ENCODE measurements around the gene TERB1. TPM values are rescaled to one million over a fixed set of nuclear protein-coding genes. Genes with fewer than 3 reads are reported as not detected.
A peak's percentile ranks its signal among the peaks of the same experiment; 100 is the strongest.

The TERB1 gene
- total RNA-seq, 1 donor from 2014 or later = not detected

GRCh38 chr16:66845080-66845410, 43.7 kb upstream of the TERB1 start:
- Histone ChIP-seq H3K9ac (ENCODE audit: low read depth in 1 of 3, low read length in 3 of 3) (peak overlapping the region in 1 of 3 donors; percentile 57), H3K27me3 (ENCODE audit: control insufficient read depth in 3 of 3, insufficient read depth in 3 of 3, low read length in 3 of 3) (peaks cover 21 to 36% (median 31%) of the 10 kb centered on the region in 3 donors), H3K27ac (ENCODE audit: low read depth, low read length) (no peak overlapping the region), H3K9me3 (ENCODE audit: control insufficient read depth in 3 of 3, low read length in 3 of 3) (no peaks in the 10 kb centered on the region), H3K4me1 (ENCODE audit: control insufficient read depth in 3 of 3, insufficient read depth in 3 of 3, low read length in 3 of 3) (peaks cover 9 to 20% (median 14%) of the 10 kb centered on the region in 3 donors), H3K36me3 (ENCODE audit: control insufficient read depth in 3 of 3, insufficient read depth in 3 of 3, low read length in 3 of 3) (no peaks in the 10 kb centered on the region), H3K4me3 (ENCODE audit: low read length in 3 of 3) (peak overlapping the region; percentile 51 to 61 (median 57))

DNA sequence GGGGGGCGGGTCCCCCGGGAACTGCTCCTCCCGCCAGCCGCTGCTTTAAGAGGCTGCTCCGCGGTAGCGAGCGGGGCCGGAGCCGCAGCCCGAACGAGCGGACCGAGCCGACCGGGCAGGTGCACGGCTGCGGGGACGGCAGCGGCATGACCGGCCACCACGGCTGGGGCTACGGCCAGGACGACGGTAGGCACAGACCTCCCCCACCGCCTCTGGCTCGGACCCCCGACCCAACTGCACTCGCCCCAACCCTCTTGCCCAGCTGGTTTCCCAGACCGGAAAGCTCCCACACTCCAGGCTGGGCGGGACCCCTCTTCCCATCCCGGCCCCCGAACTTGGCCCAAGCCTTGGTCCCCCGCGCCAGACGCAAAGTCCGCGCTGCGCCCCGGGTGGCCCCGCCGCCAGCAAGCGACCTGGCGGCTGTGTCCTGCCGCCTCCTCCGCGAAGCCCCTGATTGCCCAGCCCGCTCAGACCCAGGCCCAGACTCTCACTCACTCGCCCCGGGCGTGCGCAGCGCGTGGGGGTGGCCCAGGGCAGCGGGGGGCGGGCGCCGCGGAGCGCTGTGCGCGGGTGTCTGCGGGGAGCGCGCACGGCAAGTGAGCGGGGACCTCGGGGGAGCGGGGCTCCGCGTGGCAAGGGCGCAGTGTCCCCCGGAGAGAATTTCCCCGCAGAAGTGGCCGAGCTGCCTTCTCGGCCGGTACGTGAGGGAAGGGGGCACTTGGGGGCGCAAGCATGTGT, 43.1 kb upstream of the TERB1 start, which contains the start of gene CA7:
Gene CA7 (plus strand): TSS at position 73 of the 738 bp plus-strand sequence. CDS start 74 bp downstream, at position 147.
- Histone ChIP-seq H3K27me3 (ENCODE audit: control insufficient read depth in 3 of 3, insufficient read depth in 3 of 3, low read length in 3 of 3) (peaks cover 21 to 36% (median 31%) of the 10 kb centered on the region in 3 donors), H3K27ac (ENCODE audit: low read depth, low read length) (no peak within 1 kb of the TSS), H3K4me3 (ENCODE audit: low read length in 3 of 3) (peak within 1 kb of the TSS; percentile 51 to 61 (median 57)), H3K9ac (ENCODE audit: low read depth in 1 of 3, low read length in 3 of 3) (peak within 1 kb of the TSS in 1 of 3 donors; percentile 57), H3K36me3 (ENCODE audit: control insufficient read depth in 3 of 3, insufficient read depth in 3 of 3, low read length in 3 of 3) (no peaks in the 10 kb centered on the region), H3K9me3 (ENCODE audit: control insufficient read depth in 3 of 3, low read length in 3 of 3) (no peaks in the 10 kb centered on the region), H3K4me1 (ENCODE audit: control insufficient read depth in 3 of 3, insufficient read depth in 3 of 3, low read length in 3 of 3) (peaks cover 9 to 20% (median 14%) of the 10 kb centered on the region in 3 donors)

- Histone ChIP-seq H3K27me3 (ENCODE audit: control insufficient read depth in 3 of 3, insufficient read depth in 3 of 3, low read length in 3 of 3) (peaks cover 21 to 36% (median 31%) of the 10 kb centered on the region in 3 donors), H3K9ac (ENCODE audit: low read depth in 1 of 3, low read length in 3 of 3) (no peak overlapping the region), H3K4me1 (ENCODE audit: control insufficient read depth in 3 of 3, insufficient read depth in 3 of 3, low read length in 3 of 3) (peaks cover 9 to 20% (median 14%) of the 10 kb centered on the region in 3 donors), H3K27ac (ENCODE audit: low read depth, low read length) (no peak overlapping the region), H3K36me3 (ENCODE audit: control insufficient read depth in 3 of 3, insufficient read depth in 3 of 3, low read length in 3 of 3) (no peaks in the 10 kb centered on the region), H3K9me3 (ENCODE audit: control insufficient read depth in 3 of 3, low read length in 3 of 3) (no peaks in the 10 kb centered on the region), H3K4me3 (ENCODE audit: low read length in 3 of 3) (no peak overlapping the region)
Measured at GRCh38 chr16:66844009-66844341, 42.6 kb upstream of the TERB1 start.

GRCh38 chr16:66843191-66843590, 41.8 kb upstream of the TERB1 start:
- no peak overlapping the region for H3K27ac ChIP-seq (ENCODE audit: low read depth, low read length)
- H3K9me3 ChIP-seq (ENCODE audit: control insufficient read depth in 3 of 3, low read length in 3 of 3) = no peaks in the 10 kb centered on the region
- no peak overlapping the region for H3K4me3 ChIP-seq (ENCODE audit: low read length in 3 of 3)
- H3K9ac ChIP-seq (ENCODE audit: low read depth in 1 of 3, low read length in 3 of 3) = no peak overlapping the region
- H3K4me1 ChIP-seq (ENCODE audit: control insufficient read depth in 3 of 3, insufficient read depth in 3 of 3, low read length in 3 of 3) = peaks cover 9 to 20% (median 14%) of the 10 kb centered on the region in 3 donors
- H3K27me3 ChIP-seq (ENCODE audit: control insufficient read depth in 3 of 3, insufficient read depth in 3 of 3, low read length in 3 of 3) = peaks cover 17 to 36% (median 31%) of the 10 kb centered on the region in 3 donors
- H3K36me3 ChIP-seq (ENCODE audit: control insufficient read depth in 3 of 3, insufficient read depth in 3 of 3, low read length in 3 of 3) = no peaks in the 10 kb centered on the region

GRCh38 chr16:66842765-66843164, 41.4 kb upstream of the TERB1 start:
- Histone ChIP-seq H3K36me3 (ENCODE audit: control insufficient read depth in 3 of 3, insufficient read depth in 3 of 3, low read length in 3 of 3) (no peaks in the 10 kb centered on the region), H3K4me3 (ENCODE audit: low read length in 3 of 3) (no peak overlapping the region), H3K27ac (ENCODE audit: low read depth, low read length) (no peak overlapping the region), H3K4me1 (ENCODE audit: control insufficient read depth in 3 of 3, insufficient read depth in 3 of 3, low read length in 3 of 3) (peaks cover 9 to 20% (median 14%) of the 10 kb centered on the region in 3 donors), H3K9ac (ENCODE audit: low read depth in 1 of 3, low read length in 3 of 3) (no peak overlapping the region), H3K27me3 (ENCODE audit: control insufficient read depth in 3 of 3, insufficient read depth in 3 of 3, low read length in 3 of 3) (peaks cover 17 to 36% (median 31%) of the 10 kb centered on the region in 3 donors), H3K9me3 (ENCODE audit: control insufficient read depth in 3 of 3, low read length in 3 of 3) (no peaks in the 10 kb centered on the region)

DNA sequence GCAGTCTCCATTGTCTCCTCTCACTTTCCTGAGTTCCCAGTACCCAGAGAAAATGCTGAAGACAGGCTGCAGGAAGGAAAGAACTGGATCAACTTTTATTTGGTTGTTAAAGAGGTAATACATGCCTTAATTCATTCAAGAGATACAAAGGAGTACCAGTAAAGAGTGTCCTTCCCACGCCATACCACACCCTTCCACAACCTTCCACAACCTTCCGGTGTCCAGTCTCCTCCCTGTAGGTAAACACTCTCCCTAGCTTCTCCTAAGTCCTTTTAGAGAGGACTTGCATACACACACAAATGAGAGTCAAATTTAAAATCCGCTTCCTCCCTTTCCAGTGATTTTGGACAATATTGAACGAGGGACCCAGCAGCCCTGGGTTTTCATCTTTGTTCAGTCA, 40.0 kb upstream of the TERB1 start:
- peaks cover 17 to 31% (median 26%) of the 10 kb centered on the region in 3 donors for H3K27me3 ChIP-seq (ENCODE audit: control insufficient read depth in 3 of 3, insufficient read depth in 3 of 3, low read length in 3 of 3)
- H3K9ac ChIP-seq (ENCODE audit: low read depth in 1 of 3, low read length in 3 of 3) = no peak overlapping the region
- H3K4me3 ChIP-seq (ENCODE audit: low read length in 3 of 3) = no peak overlapping the region
- no peaks in the 10 kb centered on the region for H3K36me3 ChIP-seq (ENCODE audit: control insufficient read depth in 3 of 3, insufficient read depth in 3 of 3, low read length in 3 of 3)
- no peaks in the 10 kb centered on the region for H3K9me3 ChIP-seq (ENCODE audit: control insufficient read depth in 3 of 3, low read length in 3 of 3)
- H3K27ac ChIP-seq (ENCODE audit: low read depth, low read length) = no peak overlapping the region
- peaks cover 9 to 20% (median 14%) of the 10 kb centered on the region in 3 donors for H3K4me1 ChIP-seq (ENCODE audit: control insufficient read depth in 3 of 3, insufficient read depth in 3 of 3, low read length in 3 of 3)

- Histone ChIP-seq H3K9ac (ENCODE audit: low read depth in 1 of 3, low read length in 3 of 3) (no peak overlapping the region), H3K36me3 (ENCODE audit: control insufficient read depth in 3 of 3, insufficient read depth in 3 of 3, low read length in 3 of 3) (no peaks in the 10 kb centered on the region), H3K27ac (ENCODE audit: low read depth, low read length) (no peak overlapping the region), H3K4me1 (ENCODE audit: control insufficient read depth in 3 of 3, insufficient read depth in 3 of 3, low read length in 3 of 3) (peaks cover 8 to 17% (median 13%) of the 10 kb centered on the region in 3 donors), H3K4me3 (ENCODE audit: low read length in 3 of 3) (no peak overlapping the region), H3K27me3 (ENCODE audit: control insufficient read depth in 3 of 3, insufficient read depth in 3 of 3, low read length in 3 of 3) (peaks cover 17 to 26% (median 22%) of the 10 kb centered on the region in 3 donors), H3K9me3 (ENCODE audit: control insufficient read depth in 3 of 3, low read length in 3 of 3) (no peaks in the 10 kb centered on the region)
Measured at GRCh38 chr16:66840883-66841282, 39.5 kb upstream of the TERB1 start.

DNA sequence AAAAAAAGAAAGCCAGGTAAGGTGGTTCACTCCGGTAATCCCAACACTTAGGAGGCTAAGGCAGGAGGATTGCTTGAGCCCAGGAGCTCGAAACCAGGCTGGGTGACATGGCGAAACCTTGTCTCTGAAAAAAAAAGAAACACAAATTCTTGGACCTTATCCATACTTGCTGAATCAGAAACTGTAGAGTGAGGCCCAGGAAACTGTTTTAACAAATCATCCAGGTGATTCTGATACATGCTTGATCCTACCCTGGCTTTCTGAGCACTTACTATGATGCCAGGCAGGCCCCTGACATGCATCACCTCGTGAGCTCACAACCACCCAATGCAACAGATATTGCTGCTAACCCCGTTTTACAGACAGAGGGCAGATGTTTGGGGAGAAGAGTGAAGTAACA, 33.4 kb upstream of the TERB1 start:
- Histone ChIP-seq H3K36me3 (ENCODE audit: control insufficient read depth in 3 of 3, insufficient read depth in 3 of 3, low read length in 3 of 3) (no peaks in the 10 kb centered on the region), H3K4me3 (ENCODE audit: low read length in 3 of 3) (no peak overlapping the region)

GRCh38 chr16:66832661-66833305, 31.4 kb upstream of the TERB1 start:
- H3K27ac ChIP-seq (ENCODE audit: low read depth, low read length) = no peak overlapping the region
- H3K4me3 ChIP-seq (ENCODE audit: low read length in 3 of 3) = no peak overlapping the region

More for the DNA sequence above, 33.4 kb upstream of the TERB1 start:
- Histone ChIP-seq H3K4me1 (ENCODE audit: control insufficient read depth in 3 of 3, insufficient read depth in 3 of 3, low read length in 3 of 3) (peaks cover 2 to 5% (median 5%) of the 10 kb centered on the region in 3 donors), H3K27ac (ENCODE audit: low read depth, low read length) (no peak overlapping the region), H3K9me3 (ENCODE audit: control insufficient read depth in 3 of 3, low read length in 3 of 3) (no peaks in the 10 kb centered on the region), H3K27me3 (ENCODE audit: control insufficient read depth in 3 of 3, insufficient read depth in 3 of 3, low read length in 3 of 3) (no peaks in the 10 kb centered on the region), H3K9ac (ENCODE audit: low read depth in 1 of 3, low read length in 3 of 3) (no peak overlapping the region)

DNA sequence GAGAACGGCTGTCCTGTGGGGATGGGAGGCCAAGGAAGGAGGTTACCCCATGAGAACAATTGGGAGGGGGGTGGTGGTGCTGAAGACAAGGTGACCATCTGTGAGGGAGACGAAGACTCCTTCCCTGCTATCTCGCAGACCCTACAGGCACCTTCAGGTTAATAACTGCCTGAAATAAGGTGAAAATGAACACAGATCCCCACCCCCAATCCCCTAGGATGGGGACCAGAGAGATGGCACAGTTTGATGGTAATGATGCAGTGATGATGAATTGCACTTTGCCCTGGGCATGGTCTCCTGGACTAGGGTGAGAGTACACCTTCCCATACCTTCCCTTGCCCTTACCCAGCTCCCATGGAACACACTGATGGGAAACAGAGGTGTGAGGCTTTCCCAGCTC, 30.8 kb upstream of the TERB1 start:
- H3K4me3 ChIP-seq (ENCODE audit: low read length in 3 of 3) = no peak overlapping the region
- H3K9me3 ChIP-seq (ENCODE audit: control insufficient read depth in 3 of 3, low read length in 3 of 3) = no peaks in the 10 kb centered on the region
- H3K27ac ChIP-seq (ENCODE audit: low read depth, low read length) = no peak overlapping the region
- peaks cover 2 to 7% (median 5%) of the 10 kb centered on the region in 3 donors for H3K36me3 ChIP-seq (ENCODE audit: control insufficient read depth in 3 of 3, insufficient read depth in 3 of 3, low read length in 3 of 3)
- no peak overlapping the region for H3K9ac ChIP-seq (ENCODE audit: low read depth in 1 of 3, low read length in 3 of 3)
- H3K4me1 ChIP-seq (ENCODE audit: control insufficient read depth in 3 of 3, insufficient read depth in 3 of 3, low read length in 3 of 3) = peaks cover 8 to 12% (median 11%) of the 10 kb centered on the region in 3 donors
- H3K27me3 ChIP-seq (ENCODE audit: control insufficient read depth in 3 of 3, insufficient read depth in 3 of 3, low read length in 3 of 3) = no peaks in the 10 kb centered on the region

More at GRCh38 chr16:66832661-66833305, 31.4 kb upstream of the TERB1 start:
- Histone ChIP-seq H3K27me3 (ENCODE audit: control insufficient read depth in 3 of 3, insufficient read depth in 3 of 3, low read length in 3 of 3) (no peaks in the 10 kb centered on the region), H3K4me1 (ENCODE audit: control insufficient read depth in 3 of 3, insufficient read depth in 3 of 3, low read length in 3 of 3) (peaks cover 8 to 12% (median 11%) of the 10 kb centered on the region in 3 donors), H3K9me3 (ENCODE audit: control insufficient read depth in 3 of 3, low read length in 3 of 3) (no peaks in the 10 kb centered on the region), H3K36me3 (ENCODE audit: control insufficient read depth in 3 of 3, insufficient read depth in 3 of 3, low read length in 3 of 3) (peaks cover 2 to 4% (median 2%) of the 10 kb centered on the region in 3 donors), H3K9ac (ENCODE audit: low read depth in 1 of 3, low read length in 3 of 3) (no peak overlapping the region)

All from skeletal muscle tissue (tissue), 4 donors.